Upper lobe of right lung (tissue), 1 donor: ENCODE results near the gene MAN2B2. TPM values are rescaled to one million over a fixed set of nuclear protein-coding genes. Genes with fewer than 3 reads are reported as not detected.

Experiments used
- ATAC-seq: fragments of 200-7000 bp; cut with Tn5 transposase; one replicate; pipeline ENCODE4 v1.9.1; 2020; ENCODE audit warnings: mild to moderate bottlenecking, moderate library complexity
- DNase-seq: peaks from one replicate; pipeline ENCODE4 v3.0.0-alpha.2; 2020
- H3K27ac ChIP-seq: fragments of 200-600 bp; one replicate; pipeline ENCODE4 v1.8.0; 2022
- H3K27me3 ChIP-seq: fragments of 200-600 bp; one replicate; pipeline ENCODE4 v1.8.0; 2022; ENCODE audit warnings: mild to moderate bottlenecking
- H3K36me3 ChIP-seq: fragments of 200-600 bp; one replicate; pipeline ENCODE4 v1.8.0; 2022
- H3K4me1 ChIP-seq: fragments of 200-600 bp; one replicate; pipeline ENCODE4 v1.8.0; 2022
- H3K4me3 ChIP-seq: fragments of 200-600 bp; one replicate; pipeline ENCODE4 v1.8.0; 2022; ENCODE audit warnings: mild to moderate bottlenecking
- H3K9me3 ChIP-seq: fragments of 200-600 bp; one replicate; pipeline ENCODE4 v1.8.0; 2022
- CTCF ChIP-seq: fragments of 200-600 bp; IDR thresholded peaks from one replicate; pipeline ENCODE4 v1.8.0; 2022; ENCODE audit warnings: antibody characterized with exemption
- intact Hi-C: fragments of 100-400 bp; cut with DNase I; formaldehyde crosslinking; loops from one replicate; pipeline ENCODE4 v1.11.0; 2022
- total RNA-seq: library from RNA; stranded (reverse); fragmentation: NEBNext Ultra II Directional; extraction: Animal tissue kit (Norgen Biotek cat#: 25700); gene quantifications from one replicate; pipeline ENCODE4 v1.2.1, GENCODE V29; 2021
- donor health status: DM: no; HTN: yes; CAD: no; lungs with severe emphysema.

Gene MAN2B2
- total RNA-seq, 1 donor from 2014 or later, result 39.6 TPM

GRCh38 chr4:6618386-6619115, 43.6 kb downstream of the MAN2B2 start:
- H3K27me3 ChIP-seq, result no peaks in the 10 kb centered on the region
- H3K4me1 ChIP-seq, result no peaks in the 10 kb centered on the region
- H3K4me3 ChIP-seq, result no peak overlapping the region
- H3K27ac ChIP-seq, result no peak overlapping the region
- peak; percentile 39 for DNase-seq
- no peak for ATAC-seq
- no peaks in the 10 kb centered on the region for H3K9me3 ChIP-seq
- no peak for TF ChIP-seq CTCF
- peaks cover 36% of the 10 kb centered on the region for H3K36me3 ChIP-seq
- intact Hi-C loops, result no loop called here

GRCh38 chr4:6619116-6619465, 44.1 kb downstream of the MAN2B2 start:
- DNase-seq (peak; percentile 43), ATAC-seq (no peak)
- no peaks in the 10 kb centered on the region for H3K4me1 ChIP-seq
- no peak overlapping the region for H3K4me3 ChIP-seq
- H3K9me3 ChIP-seq, result no peaks in the 10 kb centered on the region
- intact Hi-C loops, result no loop called here
- no peak for TF ChIP-seq CTCF
- H3K27ac ChIP-seq, result no peak overlapping the region
- peaks cover 36% of the 10 kb centered on the region for H3K36me3 ChIP-seq
- H3K27me3 ChIP-seq, result no peaks in the 10 kb centered on the region

GRCh38 chr4:6619466-6620255, 44.7 kb downstream of the MAN2B2 start:
- ATAC-seq (peak; percentile 8), DNase-seq (peak; percentile 54)
- Histone ChIP-seq H3K27ac (no peak overlapping the region), H3K27me3 (no peaks in the 10 kb centered on the region), H3K36me3 (peaks cover 36% of the 10 kb centered on the region), H3K9me3 (no peaks in the 10 kb centered on the region), H3K4me1 (no peaks in the 10 kb centered on the region), H3K4me3 (no peak overlapping the region)
- intact Hi-C loops, result no loop called here
- no peak for TF ChIP-seq CTCF

GRCh38 chr4:6620296-6620695, 45.3 kb downstream of the MAN2B2 start:
- no peak overlapping the region for H3K27ac ChIP-seq
- H3K36me3 ChIP-seq, result peaks cover 36% of the 10 kb centered on the region
- H3K4me3 ChIP-seq, result no peak overlapping the region
- H3K27me3 ChIP-seq, result no peaks in the 10 kb centered on the region
- peak; percentile 50 for DNase-seq
- ATAC-seq, result peak; percentile 7
- H3K9me3 ChIP-seq, result no peaks in the 10 kb centered on the region
- intact Hi-C loops, result no loop called here
- TF ChIP-seq CTCF, result no peak
- no peaks in the 10 kb centered on the region for H3K4me1 ChIP-seq

GRCh38 chr4:6620891-6621555, 46.0 kb downstream of the MAN2B2 start:
- intact Hi-C loops, result no loop called here
- Histone ChIP-seq H3K4me3 (no peak overlapping the region), H3K27me3 (no peaks in the 10 kb centered on the region), H3K4me1 (no peaks in the 10 kb centered on the region), H3K9me3 (no peaks in the 10 kb centered on the region), H3K36me3 (peaks cover 30% of the 10 kb centered on the region), H3K27ac (no peak overlapping the region)
- TF ChIP-seq CTCF, result no peak
- DNase-seq (peak; percentile 45), ATAC-seq (peak; percentile 10)
